Mucosa of rectum (tissue), 2 donors: ENCODE data around the gene ODAD2.

ENCODE experiments used
- H3K27ac ChIP-seq, 2 donors: one replicate each; pipeline ENCODE4 v1.7.0; 2013; ENCODE audit warnings: inconsistent platforms in 2 of 2, low read depth in 2 of 2, low read length in 2 of 2
- H3K27me3 ChIP-seq, 2 donors: one replicate each; pipeline ENCODE4 v1.7.0; 2013; ENCODE audit warnings: low read length in 2 of 2; ENCODE audit not compliant: control insufficient read depth in 2 of 2, insufficient read depth in 2 of 2
- H3K36me3 ChIP-seq, 2 donors: one replicate each; pipeline ENCODE4 v1.7.0; 2013; ENCODE audit warnings: low read length in 2 of 2; ENCODE audit not compliant: control insufficient read depth in 2 of 2, insufficient read depth in 2 of 2
- H3K4me1 ChIP-seq, 2 donors: one replicate each; pipeline ENCODE4 v1.7.0; 2013; ENCODE audit warnings: low read length in 2 of 2, mild to moderate bottlenecking in 1 of 2; ENCODE audit not compliant: control insufficient read depth in 2 of 2, insufficient read depth in 2 of 2
- H3K4me3 ChIP-seq, 2 donors: one replicate each; pipeline ENCODE4 v1.7.0; 2013; ENCODE audit warnings: low read length in 2 of 2
- H3K9ac ChIP-seq, 2 donors: one replicate each; pipeline ENCODE4 v1.7.0; 2013; ENCODE audit warnings: low read length in 2 of 2, low read depth in 1 of 2, mild to moderate bottlenecking in 1 of 2
- H3K9me3 ChIP-seq, 2 donors: one replicate each; pipeline ENCODE4 v1.7.0; 2013; ENCODE audit warnings: low read length in 2 of 2; ENCODE audit not compliant: control insufficient read depth in 2 of 2
- donor health status: healthy.
- donor health status: Normal muscosa, but diverticular disease.

ODAD2 gene

DNA sequence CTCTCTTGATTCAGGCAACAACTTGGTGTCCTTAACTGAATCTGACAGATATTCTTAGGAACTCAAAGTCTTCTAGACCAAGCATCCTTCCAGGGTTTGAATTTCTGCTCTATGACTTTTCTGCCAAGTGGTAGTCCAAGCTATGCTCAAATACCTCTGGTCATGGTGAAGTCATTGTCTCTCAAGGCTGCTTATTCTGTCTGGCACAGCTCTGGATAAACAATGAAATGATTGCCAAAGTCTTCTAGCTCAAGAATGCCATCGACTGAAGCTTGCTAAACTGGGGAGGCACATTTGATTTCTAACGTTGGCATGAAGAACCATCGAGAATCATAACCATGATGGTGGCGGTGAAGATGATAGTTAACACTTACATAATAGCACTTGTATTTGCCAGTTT is 137.1 kb downstream of the ODAD2 start:
- H3K9ac ChIP-seq = no peak overlapping the region
- no peaks in the 10 kb centered on the region for H3K27me3 ChIP-seq
- H3K36me3 ChIP-seq = no peaks in the 10 kb centered on the region
- no peak overlapping the region for H3K4me3 ChIP-seq
- H3K4me1 ChIP-seq = no peaks in the 10 kb centered on the region
- H3K27ac ChIP-seq = no peak overlapping the region
- H3K9me3 ChIP-seq = no peaks in the 10 kb centered on the region

DNA sequence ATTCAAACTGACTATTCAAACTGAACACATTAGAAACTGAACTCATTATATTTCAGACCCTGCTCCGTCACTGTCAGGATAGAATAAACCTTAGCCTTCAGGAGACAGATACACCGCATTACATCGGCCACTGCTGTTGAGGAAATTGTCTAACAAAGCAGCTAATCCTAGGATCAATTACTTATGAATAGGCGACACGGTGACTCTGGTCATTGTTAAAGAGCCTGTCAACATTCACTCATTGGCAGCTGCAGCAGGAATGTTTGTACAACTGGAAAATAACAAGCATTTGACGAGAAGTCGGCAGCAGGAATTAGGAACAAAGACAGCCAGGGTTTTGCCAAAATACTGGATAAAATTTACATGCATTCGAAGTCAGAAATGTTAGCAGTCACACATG is 141.3 kb downstream of the ODAD2 start:
- Histone ChIP-seq H3K9me3 (no peaks in the 10 kb centered on the region), H3K4me1 (no peaks in the 10 kb centered on the region), H3K9ac (no peak overlapping the region), H3K27me3 (no peaks in the 10 kb centered on the region), H3K36me3 (no peaks in the 10 kb centered on the region), H3K4me3 (no peak overlapping the region), H3K27ac (no peak overlapping the region)

GRCh38 chr10:27844223-27844622 is 154.7 kb downstream of the ODAD2 start:
- H3K4me3 ChIP-seq = no peak overlapping the region
- no peak overlapping the region for H3K27ac ChIP-seq
- H3K9ac ChIP-seq = no peak overlapping the region
- no peaks in the 10 kb centered on the region for H3K36me3 ChIP-seq
- H3K27me3 ChIP-seq = no peaks in the 10 kb centered on the region
- H3K9me3 ChIP-seq = no peaks in the 10 kb centered on the region
- H3K4me1 ChIP-seq = no peaks in the 10 kb centered on the region

DNA sequence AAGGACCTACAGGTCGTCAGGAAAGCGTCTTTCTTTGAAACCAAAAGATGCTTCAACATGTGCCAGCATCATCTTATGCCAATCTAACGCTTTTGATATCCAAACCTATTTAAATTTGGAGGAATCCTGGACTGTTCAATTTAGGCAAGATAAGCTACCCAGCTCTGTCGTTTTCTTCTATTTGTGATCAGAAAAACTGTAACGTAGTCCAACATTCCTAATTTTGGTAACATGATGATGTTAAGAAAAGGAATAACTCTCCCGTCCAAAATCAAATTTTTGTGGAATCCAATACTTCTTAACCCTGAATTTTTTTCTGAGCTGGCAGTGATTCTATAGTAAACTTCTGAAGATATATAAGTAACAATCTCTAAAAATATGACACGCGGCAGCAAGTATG is 160.0 kb downstream of the ODAD2 start:
- Histone ChIP-seq H3K27ac (no peak overlapping the region), H3K4me3 (no peak overlapping the region), H3K9ac (no peak overlapping the region), H3K9me3 (no peaks in the 10 kb centered on the region), H3K4me1 (no peaks in the 10 kb centered on the region), H3K27me3 (no peaks in the 10 kb centered on the region), H3K36me3 (no peaks in the 10 kb centered on the region)

GRCh38 chr10:27838361-27838760 is 160.5 kb downstream of the ODAD2 start:
- H3K9ac ChIP-seq = no peak overlapping the region
- no peaks in the 10 kb centered on the region for H3K27me3 ChIP-seq
- no peaks in the 10 kb centered on the region for H3K4me1 ChIP-seq
- no peaks in the 10 kb centered on the region for H3K9me3 ChIP-seq
- H3K27ac ChIP-seq = no peak overlapping the region
- H3K36me3 ChIP-seq = no peaks in the 10 kb centered on the region
- H3K4me3 ChIP-seq = no peak overlapping the region

DNA sequence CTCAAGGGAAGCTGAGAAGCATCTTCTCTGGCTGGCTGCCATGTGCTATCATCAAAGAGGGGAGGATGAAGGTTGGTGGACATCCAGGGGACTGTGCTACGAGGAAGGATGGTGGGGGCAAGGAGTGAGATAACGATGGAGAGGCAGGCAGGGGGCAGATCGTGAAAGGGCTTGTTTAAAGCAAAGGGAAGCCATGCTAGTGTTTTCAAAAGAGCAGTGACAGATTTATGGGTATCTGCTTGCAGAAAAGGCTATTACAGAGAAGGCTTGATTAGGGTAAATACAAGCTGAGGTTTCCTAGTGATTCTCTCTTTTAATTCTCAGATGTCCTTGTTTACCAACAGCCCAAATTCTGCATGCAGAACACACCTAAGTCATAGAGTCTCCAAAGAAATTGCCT is 164.4 kb downstream of the ODAD2 start:
- no peaks in the 10 kb centered on the region for H3K27me3 ChIP-seq
- no peaks in the 10 kb centered on the region for H3K4me1 ChIP-seq
- no peak overlapping the region for H3K27ac ChIP-seq
- no peaks in the 10 kb centered on the region for H3K36me3 ChIP-seq
- no peak overlapping the region for H3K4me3 ChIP-seq
- no peaks in the 10 kb centered on the region for H3K9me3 ChIP-seq
- H3K9ac ChIP-seq = no peak overlapping the region

DNA sequence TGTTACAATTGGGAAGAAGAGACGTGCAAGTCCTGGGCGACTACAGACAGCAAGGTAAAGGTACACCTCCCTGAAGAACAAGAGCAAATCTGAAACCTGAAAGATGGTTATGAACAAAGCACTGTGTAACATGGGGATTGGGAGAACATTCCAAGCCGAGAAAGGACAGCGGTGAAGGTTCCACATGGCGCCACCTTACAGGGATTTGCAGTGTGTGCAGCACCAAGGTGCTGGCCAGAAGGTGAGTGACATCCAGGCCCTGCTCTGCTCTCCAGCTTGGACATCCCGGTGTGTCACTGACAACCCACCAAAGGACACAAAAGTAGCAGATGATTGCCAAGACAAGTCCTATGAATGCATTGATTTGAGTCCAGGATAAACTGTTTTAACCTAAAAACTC is 165.1 kb downstream of the ODAD2 start:
- no peaks in the 10 kb centered on the region for H3K9me3 ChIP-seq
- H3K4me3 ChIP-seq = no peak overlapping the region
- no peak overlapping the region for H3K9ac ChIP-seq
- no peaks in the 10 kb centered on the region for H3K27me3 ChIP-seq
- no peak overlapping the region for H3K27ac ChIP-seq
- H3K4me1 ChIP-seq = no peaks in the 10 kb centered on the region
- H3K36me3 ChIP-seq = no peaks in the 10 kb centered on the region

DNA sequence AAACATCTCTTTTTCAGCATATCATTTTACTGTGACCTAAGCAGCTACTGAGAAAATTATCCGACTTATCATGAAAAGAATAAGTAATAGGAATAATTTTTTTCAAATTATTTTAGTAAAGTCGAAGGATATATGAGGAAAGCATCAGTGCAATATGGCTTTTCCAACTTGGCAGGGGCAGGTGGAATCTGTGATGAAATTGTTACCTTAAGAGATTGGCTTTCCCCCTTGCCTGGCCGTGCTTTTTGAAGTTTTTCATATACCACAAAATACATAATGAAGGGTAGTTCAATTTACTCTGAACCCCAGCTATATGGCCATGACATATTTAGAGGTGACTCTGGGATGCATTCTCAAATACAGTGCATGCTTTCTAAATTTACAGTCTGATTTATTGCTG is 166.1 kb downstream of the ODAD2 start:
- no peaks in the 10 kb centered on the region for H3K27me3 ChIP-seq

GRCh38 chr10:27826369-27826768 is 172.5 kb downstream of the ODAD2 start:
- no peaks in the 10 kb centered on the region for H3K4me1 ChIP-seq
- no peak overlapping the region for H3K9ac ChIP-seq
- H3K36me3 ChIP-seq = no peaks in the 10 kb centered on the region
- H3K27ac ChIP-seq = no peak overlapping the region
- no peaks in the 10 kb centered on the region for H3K27me3 ChIP-seq
- H3K9me3 ChIP-seq = no peaks in the 10 kb centered on the region
- H3K4me3 ChIP-seq = no peak overlapping the region

More for the DNA sequence above, 166.1 kb downstream of the ODAD2 start:
- H3K9ac ChIP-seq = no peak overlapping the region
- H3K36me3 ChIP-seq = no peaks in the 10 kb centered on the region
- H3K4me3 ChIP-seq = no peak overlapping the region
- no peak overlapping the region for H3K27ac ChIP-seq
- H3K4me1 ChIP-seq = no peaks in the 10 kb centered on the region
- no peaks in the 10 kb centered on the region for H3K9me3 ChIP-seq

- no peak overlapping the region for H3K27ac ChIP-seq
- no peak overlapping the region for H3K4me3 ChIP-seq
Observed at GRCh38 chr10:27822301-27822700, 176.6 kb downstream of the ODAD2 start.

GRCh38 chr10:27820637-27821036 is 178.2 kb downstream of the ODAD2 start:
- Histone ChIP-seq H3K27ac (no peak overlapping the region), H3K27me3 (no peaks in the 10 kb centered on the region), H3K4me3 (no peak overlapping the region), H3K9ac (no peak overlapping the region), H3K4me1 (no peaks in the 10 kb centered on the region), H3K36me3 (no peaks in the 10 kb centered on the region), H3K9me3 (no peaks in the 10 kb centered on the region)

More at GRCh38 chr10:27822301-27822700, 176.6 kb downstream of the ODAD2 start:
- Histone ChIP-seq H3K9ac (no peak overlapping the region), H3K9me3 (no peaks in the 10 kb centered on the region), H3K4me1 (no peaks in the 10 kb centered on the region), H3K36me3 (no peaks in the 10 kb centered on the region), H3K27me3 (no peaks in the 10 kb centered on the region)
